ENCODE results near the gene MYDGF. TPM values are rescaled to one million over a fixed set of nuclear protein-coding genes. Genes with fewer than 3 reads are reported as not detected.
A peak's percentile ranks its signal among the peaks of the same experiment; 100 is the strongest.

Gene MYDGF
- total RNA-seq, 1 donor from 2014 or later: 44.4 TPM

DNA sequence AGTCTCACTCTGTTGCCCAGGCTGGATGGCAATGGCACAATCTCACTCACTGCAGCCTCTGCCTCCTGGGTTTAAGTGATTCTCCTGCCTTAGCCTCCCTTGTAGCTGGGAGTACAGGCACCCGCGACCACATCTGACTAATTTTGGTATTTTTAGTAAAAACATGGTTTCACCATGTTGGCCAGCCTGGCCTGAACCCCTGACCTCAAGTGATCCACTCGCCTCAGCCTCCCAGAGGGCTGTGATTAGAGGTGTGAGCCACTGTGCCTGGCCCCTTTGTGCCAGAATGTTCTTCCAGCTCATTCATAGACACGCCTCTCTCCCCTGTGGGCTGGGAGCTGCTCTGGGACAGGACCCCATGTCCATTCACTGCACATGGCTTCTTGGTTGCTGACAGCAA lies 9.1 kb downstream of the MYDGF start:
- Histone ChIP-seq H3K36me3 (ENCODE audit: control insufficient read depth in 3 of 3, insufficient read depth in 3 of 3, low read length in 3 of 3) (peaks cover 53 to 73% (median 69%) of the 10 kb centered on the region in 3 donors), H3K4me3 (ENCODE audit: low read length in 3 of 3) (no peak overlapping the region), H3K9ac (ENCODE audit: low read depth in 1 of 3, low read length in 3 of 3) (peak overlapping the region in 1 of 3 donors; percentile 3), H3K27me3 (ENCODE audit: control insufficient read depth in 3 of 3, insufficient read depth in 3 of 3, low read length in 3 of 3) (no peaks in the 10 kb centered on the region), H3K9me3 (ENCODE audit: control insufficient read depth in 3 of 3, low read length in 3 of 3) (no peaks in the 10 kb centered on the region), H3K4me1 (ENCODE audit: control insufficient read depth in 3 of 3, insufficient read depth in 3 of 3, low read length in 3 of 3) (peaks cover 0 to 3% (median 0%) of the 10 kb centered on the region in 3 donors), H3K27ac (ENCODE audit: low read depth, low read length) (no peak overlapping the region)

DNA sequence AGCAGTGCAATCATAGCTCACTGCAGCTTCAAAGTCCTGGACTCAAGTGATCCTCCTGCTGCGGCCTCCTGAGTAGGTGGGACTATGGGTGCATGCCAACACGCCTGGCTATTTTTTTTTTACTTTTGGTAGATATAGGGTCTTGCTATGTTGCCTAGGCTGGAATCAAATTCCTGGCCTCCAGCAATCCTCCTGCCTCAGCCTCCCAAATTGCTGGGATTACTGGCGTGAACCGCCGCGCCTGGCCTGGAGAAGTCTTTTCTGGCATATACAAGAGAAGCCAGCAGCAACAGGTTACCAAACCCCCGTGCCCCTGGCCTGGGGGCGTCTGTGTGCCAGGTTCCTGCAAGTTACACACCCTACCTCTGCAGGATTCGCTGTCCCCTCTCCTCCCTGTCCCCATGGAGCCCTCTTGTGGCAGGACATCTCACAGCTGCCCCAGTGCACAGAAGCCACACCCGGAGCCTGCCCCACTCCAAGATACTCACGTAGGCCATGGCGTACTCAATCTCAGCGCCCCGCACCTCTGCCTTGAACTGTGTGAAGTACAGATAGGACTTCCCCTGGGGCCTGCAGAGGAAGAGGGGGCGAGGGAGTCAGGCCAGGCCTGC lies 9.9 kb downstream of the MYDGF start:
- H3K9ac ChIP-seq (ENCODE audit: low read depth in 1 of 3, low read length in 3 of 3): peak overlapping the region in 1 of 3 donors; percentile 25
- peaks cover 50 to 71% (median 67%) of the 10 kb centered on the region in 3 donors for H3K36me3 ChIP-seq (ENCODE audit: control insufficient read depth in 3 of 3, insufficient read depth in 3 of 3, low read length in 3 of 3)
- H3K4me3 ChIP-seq (ENCODE audit: low read length in 3 of 3): no peak overlapping the region
- H3K27ac ChIP-seq (ENCODE audit: low read depth, low read length): no peak overlapping the region
- peaks cover 0 to 4% (median 0%) of the 10 kb centered on the region in 3 donors for H3K4me1 ChIP-seq (ENCODE audit: control insufficient read depth in 3 of 3, insufficient read depth in 3 of 3, low read length in 3 of 3)
- H3K9me3 ChIP-seq (ENCODE audit: control insufficient read depth in 3 of 3, low read length in 3 of 3): no peaks in the 10 kb centered on the region
- H3K27me3 ChIP-seq (ENCODE audit: control insufficient read depth in 3 of 3, insufficient read depth in 3 of 3, low read length in 3 of 3): no peaks in the 10 kb centered on the region

DNA sequence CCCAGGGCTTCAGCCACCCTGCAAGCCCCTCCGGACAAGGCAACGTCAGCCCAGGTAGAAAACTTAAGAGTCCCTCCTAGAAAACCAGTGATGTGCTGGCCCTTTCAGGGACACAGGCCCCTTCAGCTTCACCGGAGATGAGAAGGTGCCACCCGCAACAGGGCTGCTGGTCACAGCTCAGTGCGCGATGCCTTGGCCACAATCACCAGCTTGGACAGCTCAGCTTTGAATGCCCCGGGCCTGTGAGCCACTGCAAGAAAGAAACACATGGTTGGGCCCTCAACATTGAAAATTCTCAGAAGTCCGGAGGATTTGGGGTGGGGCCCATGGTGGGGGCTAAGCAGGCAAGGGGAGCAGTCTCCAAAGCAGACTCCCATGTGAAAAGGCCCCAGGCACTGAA lies 12.3 kb downstream of the MYDGF start:
- no peak overlapping the region for H3K27ac ChIP-seq (ENCODE audit: low read depth, low read length)
- no peak overlapping the region for H3K4me3 ChIP-seq (ENCODE audit: low read length in 3 of 3)
- no peaks in the 10 kb centered on the region for H3K9me3 ChIP-seq (ENCODE audit: control insufficient read depth in 3 of 3, low read length in 3 of 3)
- H3K9ac ChIP-seq (ENCODE audit: low read depth in 1 of 3, low read length in 3 of 3): no peak overlapping the region
- peaks cover 43 to 58% (median 52%) of the 10 kb centered on the region in 3 donors for H3K36me3 ChIP-seq (ENCODE audit: control insufficient read depth in 3 of 3, insufficient read depth in 3 of 3, low read length in 3 of 3)
- H3K4me1 ChIP-seq (ENCODE audit: control insufficient read depth in 3 of 3, insufficient read depth in 3 of 3, low read length in 3 of 3): peaks cover 0 to 14% (median 14%) of the 10 kb centered on the region in 3 donors
- no peaks in the 10 kb centered on the region for H3K27me3 ChIP-seq (ENCODE audit: control insufficient read depth in 3 of 3, insufficient read depth in 3 of 3, low read length in 3 of 3)

DNA sequence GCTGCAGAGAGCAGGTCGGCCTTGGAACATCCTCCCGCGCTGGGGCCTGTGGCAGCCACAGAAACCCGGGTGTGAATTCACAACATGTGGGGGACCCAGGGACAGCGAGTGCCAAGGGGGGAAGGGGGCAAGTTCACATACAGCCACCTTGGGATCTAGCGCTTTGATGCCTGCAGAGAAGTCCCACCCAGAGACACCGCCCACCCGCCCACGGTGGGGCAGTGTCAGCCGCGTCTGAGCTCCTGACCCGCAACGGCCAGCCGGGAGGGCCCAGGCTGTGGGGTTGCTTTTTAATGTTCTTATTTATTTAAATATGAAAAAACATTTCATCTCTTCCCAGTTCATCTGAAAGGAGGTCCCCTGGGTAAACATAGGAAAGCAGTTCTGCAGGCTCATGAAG lies 12.9 kb downstream of the MYDGF start:
- Histone ChIP-seq H3K9me3 (ENCODE audit: control insufficient read depth in 3 of 3, low read length in 3 of 3) (no peaks in the 10 kb centered on the region), H3K4me3 (ENCODE audit: low read length in 3 of 3) (no peak overlapping the region), H3K4me1 (ENCODE audit: control insufficient read depth in 3 of 3, insufficient read depth in 3 of 3, low read length in 3 of 3) (peaks cover 0 to 14% (median 14%) of the 10 kb centered on the region in 3 donors), H3K27me3 (ENCODE audit: control insufficient read depth in 3 of 3, insufficient read depth in 3 of 3, low read length in 3 of 3) (no peaks in the 10 kb centered on the region), H3K36me3 (ENCODE audit: control insufficient read depth in 3 of 3, insufficient read depth in 3 of 3, low read length in 3 of 3) (peaks cover 39 to 55% (median 47%) of the 10 kb centered on the region in 3 donors), H3K27ac (ENCODE audit: low read depth, low read length) (no peak overlapping the region), H3K9ac (ENCODE audit: low read depth in 1 of 3, low read length in 3 of 3) (no peak overlapping the region)

DNA sequence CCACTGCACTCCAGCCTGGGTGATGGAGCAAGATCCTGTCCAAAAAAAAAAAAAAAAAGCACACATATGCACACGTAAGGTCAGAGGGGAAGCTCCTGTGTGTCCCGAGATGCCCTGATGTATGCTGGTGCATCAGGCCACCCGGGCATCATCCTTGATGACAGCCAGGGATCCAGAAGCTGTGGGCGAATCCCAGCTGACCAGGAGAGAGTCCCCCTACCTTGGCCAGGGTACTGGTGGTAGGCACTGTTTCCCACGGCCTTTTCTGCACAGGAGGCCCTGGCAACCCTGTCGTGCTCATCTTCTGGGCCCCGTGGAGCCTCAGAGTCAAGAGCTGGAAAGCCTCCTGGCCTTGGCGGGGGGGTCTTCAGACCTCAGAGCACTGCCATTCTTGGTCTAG lies 14.0 kb downstream of the MYDGF start:
- H3K4me1 ChIP-seq (ENCODE audit: control insufficient read depth in 3 of 3, insufficient read depth in 3 of 3, low read length in 3 of 3): peaks cover 0 to 14% (median 14%) of the 10 kb centered on the region in 3 donors
- H3K9ac ChIP-seq (ENCODE audit: low read depth in 1 of 3, low read length in 3 of 3): no peak overlapping the region
- H3K4me3 ChIP-seq (ENCODE audit: low read length in 3 of 3): no peak overlapping the region
- H3K36me3 ChIP-seq (ENCODE audit: control insufficient read depth in 3 of 3, insufficient read depth in 3 of 3, low read length in 3 of 3): peaks cover 37 to 48% (median 42%) of the 10 kb centered on the region in 3 donors
- H3K27me3 ChIP-seq (ENCODE audit: control insufficient read depth in 3 of 3, insufficient read depth in 3 of 3, low read length in 3 of 3): no peaks in the 10 kb centered on the region
- H3K27ac ChIP-seq (ENCODE audit: low read depth, low read length): no peak overlapping the region
- H3K9me3 ChIP-seq (ENCODE audit: control insufficient read depth in 3 of 3, low read length in 3 of 3): no peaks in the 10 kb centered on the region

DNA sequence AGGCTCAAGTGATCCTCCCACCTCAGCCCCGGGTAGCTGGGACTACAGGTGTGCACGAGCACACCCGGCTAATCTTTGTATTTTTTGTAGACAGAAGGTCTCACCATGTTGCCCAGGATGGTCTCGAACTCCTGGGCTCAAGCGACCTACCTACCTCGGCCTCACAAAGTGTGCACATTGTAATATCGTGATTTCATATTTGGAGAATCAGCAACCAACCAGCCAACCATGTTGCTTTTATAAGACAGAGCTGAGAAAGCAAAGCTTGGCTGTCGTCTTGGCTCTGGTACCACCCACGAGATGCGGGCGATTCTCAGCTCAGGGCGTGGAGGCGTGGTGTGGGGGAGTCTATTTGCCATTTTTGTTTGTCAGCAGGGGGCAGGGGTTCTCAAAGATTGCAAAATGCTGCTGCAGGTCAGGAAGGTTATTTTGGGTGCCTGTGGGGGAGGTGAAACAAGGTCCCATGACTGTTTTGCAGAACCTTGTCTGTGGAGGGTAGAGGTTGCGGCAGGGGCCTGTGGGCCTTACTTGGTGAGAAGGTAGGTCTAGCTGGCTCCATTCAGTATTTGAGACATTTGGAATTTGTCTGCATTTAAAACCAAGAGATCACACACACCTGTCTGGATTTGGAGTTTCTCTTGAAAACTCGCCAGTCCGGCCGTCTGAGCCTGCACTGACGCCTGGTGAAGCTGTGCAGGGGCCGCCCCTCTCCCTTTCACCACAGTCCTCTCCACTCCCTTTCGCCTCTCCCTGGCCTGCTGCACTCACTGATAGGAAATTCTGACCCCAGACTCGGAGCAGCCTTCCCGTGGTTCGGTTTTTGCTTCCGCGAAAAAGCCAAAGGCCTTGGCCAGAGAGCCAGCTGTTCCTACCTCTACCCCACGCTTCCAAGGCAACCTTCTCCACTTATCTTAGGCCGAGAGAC lies 15.4 kb downstream of the MYDGF start:
- peaks cover 0 to 23% (median 15%) of the 10 kb centered on the region in 3 donors for H3K4me1 ChIP-seq (ENCODE audit: control insufficient read depth in 3 of 3, insufficient read depth in 3 of 3, low read length in 3 of 3)
- H3K36me3 ChIP-seq (ENCODE audit: control insufficient read depth in 3 of 3, insufficient read depth in 3 of 3, low read length in 3 of 3): peaks cover 33 to 41% (median 36%) of the 10 kb centered on the region in 3 donors
- H3K27me3 ChIP-seq (ENCODE audit: control insufficient read depth in 3 of 3, insufficient read depth in 3 of 3, low read length in 3 of 3): no peaks in the 10 kb centered on the region
- peak overlapping the region in 1 of 3 donors; percentile 54 for H3K9ac ChIP-seq (ENCODE audit: low read depth in 1 of 3, low read length in 3 of 3)
- no peak overlapping the region for H3K4me3 ChIP-seq (ENCODE audit: low read length in 3 of 3)
- no peaks in the 10 kb centered on the region for H3K9me3 ChIP-seq (ENCODE audit: control insufficient read depth in 3 of 3, low read length in 3 of 3)
- H3K27ac ChIP-seq (ENCODE audit: low read depth, low read length): no peak overlapping the region

DNA sequence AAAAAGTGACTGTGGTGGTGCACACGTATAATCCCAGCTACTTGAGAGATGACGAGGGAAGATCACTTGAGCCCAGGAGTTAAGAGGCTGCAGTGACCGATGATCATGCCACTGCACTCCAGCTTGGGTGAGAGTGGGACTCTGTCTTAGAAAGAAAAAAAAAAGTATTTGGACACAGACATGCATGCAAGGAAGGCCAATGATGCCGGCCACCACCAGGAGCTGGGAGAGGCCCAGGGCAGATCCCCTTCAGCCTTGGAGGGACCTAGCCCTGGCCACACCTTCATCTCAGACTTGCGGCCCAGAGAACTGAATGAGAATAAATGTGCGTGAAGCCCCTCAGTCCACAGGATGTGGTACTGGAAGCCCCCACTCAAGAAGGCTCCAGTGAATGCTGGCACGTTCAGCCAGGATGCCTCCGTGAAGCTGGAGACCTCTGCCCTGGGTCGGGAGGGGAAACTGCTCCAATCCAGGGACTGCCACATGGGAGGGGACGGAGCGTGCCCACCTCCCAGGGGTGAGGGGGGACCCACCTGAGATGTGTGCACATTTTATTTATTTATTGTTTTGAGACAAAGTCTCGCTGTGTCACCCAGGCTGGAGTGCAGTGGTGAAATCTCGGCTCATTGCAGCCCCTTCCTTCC lies 16.2 kb downstream of the MYDGF start:
- H3K4me3 ChIP-seq (ENCODE audit: low read length in 3 of 3): no peak overlapping the region
- H3K27ac ChIP-seq (ENCODE audit: low read depth, low read length): no peak overlapping the region
- H3K9me3 ChIP-seq (ENCODE audit: control insufficient read depth in 3 of 3, low read length in 3 of 3): no peaks in the 10 kb centered on the region
- H3K36me3 ChIP-seq (ENCODE audit: control insufficient read depth in 3 of 3, insufficient read depth in 3 of 3, low read length in 3 of 3): peaks cover 28 to 34% (median 30%) of the 10 kb centered on the region in 3 donors
- H3K4me1 ChIP-seq (ENCODE audit: control insufficient read depth in 3 of 3, insufficient read depth in 3 of 3, low read length in 3 of 3): peaks cover 4 to 29% (median 21%) of the 10 kb centered on the region in 3 donors
- no peak overlapping the region for H3K9ac ChIP-seq (ENCODE audit: low read depth in 1 of 3, low read length in 3 of 3)
- no peaks in the 10 kb centered on the region for H3K27me3 ChIP-seq (ENCODE audit: control insufficient read depth in 3 of 3, insufficient read depth in 3 of 3, low read length in 3 of 3)

DNA sequence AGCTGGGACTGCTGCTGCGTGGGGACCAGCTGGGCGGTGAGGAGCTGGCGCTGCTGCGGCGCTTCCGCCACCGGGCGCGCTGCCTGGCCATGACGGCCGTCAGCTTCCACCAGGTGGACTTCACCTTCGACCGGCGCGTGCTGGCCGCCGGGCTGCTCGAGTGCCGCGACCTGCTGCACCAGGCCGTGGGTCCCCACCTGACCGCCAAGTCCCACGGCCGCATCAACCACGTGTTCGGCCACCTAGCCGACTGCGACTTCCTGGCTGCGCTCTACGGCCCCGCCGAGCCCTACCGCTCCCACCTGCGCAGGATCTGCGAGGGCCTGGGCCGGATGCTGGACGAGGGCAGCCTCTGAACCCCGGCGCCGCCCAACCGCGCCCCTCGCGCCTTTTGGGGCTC lies 18.1 kb downstream of the MYDGF start:
- Histone ChIP-seq H3K36me3 (ENCODE audit: control insufficient read depth in 3 of 3, insufficient read depth in 3 of 3, low read length in 3 of 3) (peaks cover 16 to 18% (median 17%) of the 10 kb centered on the region in 3 donors), H3K9me3 (ENCODE audit: control insufficient read depth in 3 of 3, low read length in 3 of 3) (no peaks in the 10 kb centered on the region), H3K27me3 (ENCODE audit: control insufficient read depth in 3 of 3, insufficient read depth in 3 of 3, low read length in 3 of 3) (no peaks in the 10 kb centered on the region), H3K4me1 (ENCODE audit: control insufficient read depth in 3 of 3, insufficient read depth in 3 of 3, low read length in 3 of 3) (peaks cover 9 to 37% (median 27%) of the 10 kb centered on the region in 3 donors), H3K4me3 (ENCODE audit: low read length in 3 of 3) (no peak overlapping the region), H3K27ac (ENCODE audit: low read depth, low read length) (no peak overlapping the region), H3K9ac (ENCODE audit: low read depth in 1 of 3, low read length in 3 of 3) (no peak overlapping the region)

DNA sequence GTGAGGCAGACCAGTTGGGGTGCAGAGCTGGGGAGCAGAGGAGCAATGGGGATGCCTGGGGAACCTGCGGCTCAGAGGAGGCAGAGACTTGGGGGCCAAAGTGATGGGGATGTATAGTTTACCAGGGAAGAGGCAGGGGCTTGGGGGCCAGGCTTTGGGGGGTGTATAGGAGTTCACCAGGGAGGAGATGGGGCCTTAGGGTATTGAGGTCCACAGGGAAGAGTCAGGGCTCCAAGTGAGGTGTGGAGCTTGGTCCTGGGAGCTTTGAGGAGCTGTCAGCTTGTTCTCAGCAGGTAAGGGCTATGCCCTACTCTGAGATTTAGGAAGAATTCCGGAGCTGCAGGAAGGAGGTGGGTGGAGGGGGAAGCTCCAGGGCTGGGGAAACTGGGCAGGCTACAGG lies 20.0 kb downstream of the MYDGF start:
- no peaks in the 10 kb centered on the region for H3K9me3 ChIP-seq (ENCODE audit: control insufficient read depth in 3 of 3, low read length in 3 of 3)
- no peak overlapping the region for H3K27ac ChIP-seq (ENCODE audit: low read depth, low read length)
- no peaks in the 10 kb centered on the region for H3K27me3 ChIP-seq (ENCODE audit: control insufficient read depth in 3 of 3, insufficient read depth in 3 of 3, low read length in 3 of 3)
- H3K9ac ChIP-seq (ENCODE audit: low read depth in 1 of 3, low read length in 3 of 3): peak overlapping the region in 1 of 3 donors; percentile 33
- H3K4me1 ChIP-seq (ENCODE audit: control insufficient read depth in 3 of 3, insufficient read depth in 3 of 3, low read length in 3 of 3): peaks cover 9 to 36% (median 25%) of the 10 kb centered on the region in 3 donors
- H3K4me3 ChIP-seq (ENCODE audit: low read length in 3 of 3): no peak overlapping the region
- H3K36me3 ChIP-seq (ENCODE audit: control insufficient read depth in 3 of 3, insufficient read depth in 3 of 3, low read length in 3 of 3): peaks cover 5 to 9% (median 8%) of the 10 kb centered on the region in 3 donors

Data from skeletal muscle tissue (tissue), 4 donors.